ENCODE data around the gene CNTNAP3. TPM values are rescaled to one million over a fixed set of nuclear protein-coding genes. Genes with fewer than 3 reads are reported as not detected.
"Not testable (repeated sequence)": the region's sequence is repeated elsewhere in the genome, so short reads cannot be mapped to it uniquely, and the experiment has no call there.

The CNTNAP3 gene
- total RNA-seq, 1 donor from 2014 or later, result 1.7 TPM

- DNase-seq (ENCODE audit: low spot score, unreplicated experiment); H3K27ac Mint-ChIP-seq; H3K36me3 Mint-ChIP-seq (ENCODE audit: insufficient read depth); H3K4me3 Mint-ChIP-seq (ENCODE audit: low read depth); H3K4me1 Mint-ChIP-seq (ENCODE audit: low read depth); H3K27me3 Mint-ChIP-seq; H3K9me3 Mint-ChIP-seq (ENCODE audit: low read depth): not testable (repeated sequence)
Observed at GRCh38 chr9:39046833-39047232, 241.1 kb downstream of the CNTNAP3 start.

- H3K27me3 Mint-ChIP-seq; H3K36me3 Mint-ChIP-seq (ENCODE audit: insufficient read depth); H3K9me3 Mint-ChIP-seq (ENCODE audit: low read depth); H3K4me1 Mint-ChIP-seq (ENCODE audit: low read depth); H3K27ac Mint-ChIP-seq; DNase-seq (ENCODE audit: low spot score, unreplicated experiment); H3K4me3 Mint-ChIP-seq (ENCODE audit: low read depth): not testable (repeated sequence)
Observed at GRCh38 chr9:39042352-39042803, 245.6 kb downstream of the CNTNAP3 start.

- not testable (repeated sequence) for H3K9me3 Mint-ChIP-seq (ENCODE audit: low read depth); H3K36me3 Mint-ChIP-seq (ENCODE audit: insufficient read depth); H3K27ac Mint-ChIP-seq; H3K27me3 Mint-ChIP-seq; DNase-seq (ENCODE audit: low spot score, unreplicated experiment); H3K4me3 Mint-ChIP-seq (ENCODE audit: low read depth); H3K4me1 Mint-ChIP-seq (ENCODE audit: low read depth)
Observed at GRCh38 chr9:39041774-39042173, 246.2 kb downstream of the CNTNAP3 start.

- not testable (repeated sequence) for H3K27me3 Mint-ChIP-seq; DNase-seq (ENCODE audit: low spot score, unreplicated experiment); H3K4me3 Mint-ChIP-seq (ENCODE audit: low read depth); H3K36me3 Mint-ChIP-seq (ENCODE audit: insufficient read depth); H3K4me1 Mint-ChIP-seq (ENCODE audit: low read depth); H3K9me3 Mint-ChIP-seq (ENCODE audit: low read depth); H3K27ac Mint-ChIP-seq
Observed at GRCh38 chr9:39039148-39039547, 248.8 kb downstream of the CNTNAP3 start.

- not testable (repeated sequence) for H3K27ac Mint-ChIP-seq; H3K4me3 Mint-ChIP-seq (ENCODE audit: low read depth); H3K4me1 Mint-ChIP-seq (ENCODE audit: low read depth); H3K9me3 Mint-ChIP-seq (ENCODE audit: low read depth); H3K27me3 Mint-ChIP-seq; DNase-seq (ENCODE audit: low spot score, unreplicated experiment); H3K36me3 Mint-ChIP-seq (ENCODE audit: insufficient read depth)
Observed at GRCh38 chr9:39038221-39038620, 249.7 kb downstream of the CNTNAP3 start.

- not testable (repeated sequence) for H3K36me3 Mint-ChIP-seq (ENCODE audit: insufficient read depth); H3K27me3 Mint-ChIP-seq; H3K27ac Mint-ChIP-seq; H3K9me3 Mint-ChIP-seq (ENCODE audit: low read depth); H3K4me1 Mint-ChIP-seq (ENCODE audit: low read depth); H3K4me3 Mint-ChIP-seq (ENCODE audit: low read depth); DNase-seq (ENCODE audit: low spot score, unreplicated experiment)
Observed at GRCh38 chr9:39033849-39034248, 254.1 kb downstream of the CNTNAP3 start.

- not testable (repeated sequence) for H3K27ac Mint-ChIP-seq; H3K4me3 Mint-ChIP-seq (ENCODE audit: low read depth); DNase-seq (ENCODE audit: low spot score, unreplicated experiment); H3K4me1 Mint-ChIP-seq (ENCODE audit: low read depth); H3K27me3 Mint-ChIP-seq; H3K9me3 Mint-ChIP-seq (ENCODE audit: low read depth); H3K36me3 Mint-ChIP-seq (ENCODE audit: insufficient read depth)
Observed at GRCh38 chr9:39030204-39031019, 257.6 kb downstream of the CNTNAP3 start.

GRCh38 chr9:39028855-39029254 lies 259.1 kb downstream of the CNTNAP3 start:
- not testable (repeated sequence) for H3K4me1 Mint-ChIP-seq (ENCODE audit: low read depth); DNase-seq (ENCODE audit: low spot score, unreplicated experiment); H3K4me3 Mint-ChIP-seq (ENCODE audit: low read depth); H3K27me3 Mint-ChIP-seq; H3K9me3 Mint-ChIP-seq (ENCODE audit: low read depth); H3K36me3 Mint-ChIP-seq (ENCODE audit: insufficient read depth); H3K27ac Mint-ChIP-seq

- not testable (repeated sequence) for H3K4me3 Mint-ChIP-seq (ENCODE audit: low read depth); H3K27me3 Mint-ChIP-seq; H3K4me1 Mint-ChIP-seq (ENCODE audit: low read depth); H3K9me3 Mint-ChIP-seq (ENCODE audit: low read depth); DNase-seq (ENCODE audit: low spot score, unreplicated experiment); H3K27ac Mint-ChIP-seq; H3K36me3 Mint-ChIP-seq (ENCODE audit: insufficient read depth)
Observed at GRCh38 chr9:39028168-39028567, 259.8 kb downstream of the CNTNAP3 start.

- H3K36me3 Mint-ChIP-seq (ENCODE audit: insufficient read depth); H3K27ac Mint-ChIP-seq; H3K27me3 Mint-ChIP-seq; H3K4me1 Mint-ChIP-seq (ENCODE audit: low read depth); H3K9me3 Mint-ChIP-seq (ENCODE audit: low read depth); DNase-seq (ENCODE audit: low spot score, unreplicated experiment); H3K4me3 Mint-ChIP-seq (ENCODE audit: low read depth): not testable (repeated sequence)
Observed at GRCh38 chr9:39025911-39026588, 261.9 kb downstream of the CNTNAP3 start.

Other genes with a start within 250 kb of the CNTNAP3 start
- gene SPATA31A1, start 67.5 kb upstream of the CNTNAP3 start, total RNA-seq, result not detected in 2 replicates

All from progenitor cell of endocrine pancreas (in vitro differentiated cells).